Muscle layer of colon (tissue), 2 donors: ENCODE data around the gene HEYL.

Source experiments
- H3K27ac ChIP-seq: one replicate; pipeline ENCODE4 v1.7.0; 2013; ENCODE audit warnings: low read depth, mild to moderate bottlenecking, low read length, moderate library complexity
- H3K27me3 ChIP-seq, 2 donors: one replicate each; pipeline ENCODE4 v1.7.0; 2013; ENCODE audit warnings: low read length in 2 of 2, mild to moderate bottlenecking in 2 of 2; ENCODE audit not compliant: insufficient read depth in 2 of 2, control insufficient read depth in 1 of 2
- H3K36me3 ChIP-seq: one replicate; pipeline ENCODE4 v1.7.0; 2013; ENCODE audit warnings: mild to moderate bottlenecking, low read length; ENCODE audit not compliant: insufficient read depth
- H3K4me1 ChIP-seq: one replicate; pipeline ENCODE4 v1.7.0; 2013; ENCODE audit warnings: mild to moderate bottlenecking, low read length; ENCODE audit not compliant: insufficient read depth
- H3K4me3 ChIP-seq, 2 donors: one replicate each; pipeline ENCODE4 v1.7.0; 2013; ENCODE audit warnings: low read length in 2 of 2, low read depth in 1 of 2, mild to moderate bottlenecking in 1 of 2, moderate library complexity in 1 of 2
- H3K9ac ChIP-seq: one replicate; pipeline ENCODE4 v1.7.0; 2013; ENCODE audit warnings: low read length
- H3K9me3 ChIP-seq: one replicate; pipeline ENCODE4 v1.7.0; 2013; ENCODE audit warnings: mild to moderate bottlenecking, low read length
- donor health status: abdominal sarcoma.
- donor health status: Adenocarcinoma of cecum.

The HEYL gene

GRCh38 chr1:39639305-39640130 is at the start of gene HEYL:
TSS of gene HEYL (minus strand) at chr1:39639643. CDS start at chr1:39639625, 18 bp downstream.
- no peak within 1 kb of the TSS for H3K27ac ChIP-seq
- H3K4me1 ChIP-seq: no peaks in the 10 kb centered on the region
- no peaks in the 10 kb centered on the region for H3K36me3 ChIP-seq
- H3K4me3 ChIP-seq: peak within 1 kb of the TSS in 1 of 2 donors; percentile 36
- no peak within 1 kb of the TSS for H3K9ac ChIP-seq
- H3K27me3 ChIP-seq: peaks cover 0 to 16% of the 10 kb centered on the region in 2 donors
- H3K9me3 ChIP-seq: no peaks in the 10 kb centered on the region

GRCh38 chr1:39689214-39689613 is 49.8 kb upstream of the HEYL start:
- Histone ChIP-seq H3K4me1 (peaks cover 15% of the 10 kb centered on the region), H3K9ac (no peak overlapping the region), H3K4me3 (no peak overlapping the region), H3K27me3 (peaks cover 29 to 58% of the 10 kb centered on the region in 2 donors), H3K36me3 (no peaks in the 10 kb centered on the region), H3K9me3 (no peaks in the 10 kb centered on the region), H3K27ac (no peak overlapping the region)

GRCh38 chr1:39688706-39689105 is 49.3 kb upstream of the HEYL start:
- Histone ChIP-seq H3K9me3 (no peaks in the 10 kb centered on the region), H3K4me1 (peaks cover 15% of the 10 kb centered on the region), H3K27ac (no peak overlapping the region), H3K4me3 (no peak overlapping the region), H3K9ac (no peak overlapping the region), H3K27me3 (peaks cover 29 to 61% of the 10 kb centered on the region in 2 donors), H3K36me3 (no peaks in the 10 kb centered on the region)

- Histone ChIP-seq H3K27me3 (peaks cover 23 to 53% of the 10 kb centered on the region in 2 donors), H3K27ac (no peak overlapping the region), H3K4me1 (peaks cover 13% of the 10 kb centered on the region), H3K36me3 (no peaks in the 10 kb centered on the region), H3K4me3 (no peak overlapping the region), H3K9ac (no peak overlapping the region), H3K9me3 (no peaks in the 10 kb centered on the region)
Observed at GRCh38 chr1:39687243-39687642, 47.8 kb upstream of the HEYL start.

- Histone ChIP-seq H3K9ac (no peak overlapping the region), H3K4me3 (no peak overlapping the region), H3K4me1 (no peaks in the 10 kb centered on the region), H3K36me3 (no peaks in the 10 kb centered on the region), H3K27ac (no peak overlapping the region), H3K27me3 (peaks cover 4 to 38% of the 10 kb centered on the region in 2 donors), H3K9me3 (no peaks in the 10 kb centered on the region)
Observed at GRCh38 chr1:39685071-39685470, 45.6 kb upstream of the HEYL start.

- H3K9me3 ChIP-seq: no peaks in the 10 kb centered on the region
- H3K4me1 ChIP-seq: no peaks in the 10 kb centered on the region
- H3K27ac ChIP-seq: no peak overlapping the region
- peaks cover 0 to 30% of the 10 kb centered on the region in 2 donors for H3K27me3 ChIP-seq
- H3K36me3 ChIP-seq: no peaks in the 10 kb centered on the region
- H3K9ac ChIP-seq: no peak overlapping the region
- H3K4me3 ChIP-seq: no peak overlapping the region
Observed at GRCh38 chr1:39684313-39684664, 44.8 kb upstream of the HEYL start.

- Histone ChIP-seq H3K4me3 (no peak overlapping the region), H3K9me3 (no peaks in the 10 kb centered on the region), H3K9ac (no peak overlapping the region), H3K4me1 (no peaks in the 10 kb centered on the region), H3K36me3 (no peaks in the 10 kb centered on the region), H3K27me3 (peaks cover 0 to 26% of the 10 kb centered on the region in 2 donors), H3K27ac (no peak overlapping the region)
Observed at GRCh38 chr1:39683591-39684312, 44.3 kb upstream of the HEYL start.

GRCh38 chr1:39681999-39682398 is 42.6 kb upstream of the HEYL start:
- Histone ChIP-seq H3K27me3 (peaks cover 0 to 26% of the 10 kb centered on the region in 2 donors), H3K36me3 (no peaks in the 10 kb centered on the region)

GRCh38 chr1:39681294-39681693 is 41.9 kb upstream of the HEYL start:
- Histone ChIP-seq H3K9me3 (no peaks in the 10 kb centered on the region), H3K9ac (no peak overlapping the region), H3K27ac (no peak overlapping the region), H3K4me1 (no peaks in the 10 kb centered on the region), H3K4me3 (no peak overlapping the region), H3K36me3 (no peaks in the 10 kb centered on the region), H3K27me3 (peaks cover 0 to 26% of the 10 kb centered on the region in 2 donors)

More at GRCh38 chr1:39681999-39682398, 42.6 kb upstream of the HEYL start:
- Histone ChIP-seq H3K9ac (no peak overlapping the region), H3K4me3 (no peak overlapping the region), H3K27ac (no peak overlapping the region), H3K4me1 (no peaks in the 10 kb centered on the region), H3K9me3 (no peaks in the 10 kb centered on the region)

GRCh38 chr1:39680751-39681150 is 41.3 kb upstream of the HEYL start:
- Histone ChIP-seq H3K9me3 (no peaks in the 10 kb centered on the region), H3K27me3 (peaks cover 0 to 26% of the 10 kb centered on the region in 2 donors), H3K4me1 (no peaks in the 10 kb centered on the region), H3K9ac (no peak overlapping the region), H3K27ac (no peak overlapping the region), H3K4me3 (no peak overlapping the region), H3K36me3 (no peaks in the 10 kb centered on the region)

- no peaks in the 10 kb centered on the region for H3K4me1 ChIP-seq
- no peaks in the 10 kb centered on the region for H3K36me3 ChIP-seq
- peaks cover 0 to 20% of the 10 kb centered on the region in 2 donors for H3K27me3 ChIP-seq
- H3K27ac ChIP-seq: no peak overlapping the region
- H3K9me3 ChIP-seq: no peaks in the 10 kb centered on the region
- no peak overlapping the region for H3K4me3 ChIP-seq
- no peak overlapping the region for H3K9ac ChIP-seq
Observed at GRCh38 chr1:39679821-39680220, 40.4 kb upstream of the HEYL start.
